ENCODE data around the gene USP36. TPM values are rescaled to one million over a fixed set of nuclear protein-coding genes. Genes with fewer than 3 reads are reported as not detected.

USP36 gene
- total and polyA plus RNA-seq, 8 donors, result 29.2 to 53.7 (median 45.0) TPM

GRCh38 chr17:78885956-78886355, 45.3 kb upstream of the USP36 start:
- TF ChIP-seq, protein P1, sequence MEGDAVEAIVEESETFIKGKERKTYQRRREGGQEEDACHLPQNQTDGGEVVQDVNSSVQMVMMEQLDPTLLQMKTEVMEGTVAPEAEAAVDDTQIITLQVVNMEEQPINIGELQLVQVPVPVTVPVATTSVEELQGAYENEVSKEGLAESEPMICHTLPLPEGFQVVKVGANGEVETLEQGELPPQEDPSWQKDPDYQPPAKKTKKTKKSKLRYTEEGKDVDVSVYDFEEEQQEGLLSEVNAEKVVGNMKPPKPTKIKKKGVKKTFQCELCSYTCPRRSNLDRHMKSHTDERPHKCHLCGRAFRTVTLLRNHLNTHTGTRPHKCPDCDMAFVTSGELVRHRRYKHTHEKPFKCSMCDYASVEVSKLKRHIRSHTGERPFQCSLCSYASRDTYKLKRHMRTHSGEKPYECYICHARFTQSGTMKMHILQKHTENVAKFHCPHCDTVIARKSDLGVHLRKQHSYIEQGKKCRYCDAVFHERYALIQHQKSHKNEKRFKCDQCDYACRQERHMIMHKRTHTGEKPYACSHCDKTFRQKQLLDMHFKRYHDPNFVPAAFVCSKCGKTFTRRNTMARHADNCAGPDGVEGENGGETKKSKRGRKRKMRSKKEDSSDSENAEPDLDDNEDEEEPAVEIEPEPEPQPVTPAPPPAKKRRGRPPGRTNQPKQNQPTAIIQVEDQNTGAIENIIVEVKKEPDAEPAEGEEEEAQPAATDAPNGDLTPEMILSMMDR (IDR thresholded peaks at IDR 0.05), result no peak
- Histone ChIP-seq H3K27ac (peak overlapping the region in 1 of 2 donors; percentile 98), H3K9me3 (no peaks in the 10 kb centered on the region), H3K36me3 (no peaks in the 10 kb centered on the region), H3K4me1 (peaks cover 26 to 99% of the 10 kb centered on the region in 2 donors), H3K27me3 (no peaks in the 10 kb centered on the region), H3K4me3 (no peak overlapping the region)
- intact Hi-C loops (cut with DNase I), result no loop called here
- ATAC-seq (no peak), DNase-seq (peak in 1 of 4 donors; percentile 38)

DNA sequence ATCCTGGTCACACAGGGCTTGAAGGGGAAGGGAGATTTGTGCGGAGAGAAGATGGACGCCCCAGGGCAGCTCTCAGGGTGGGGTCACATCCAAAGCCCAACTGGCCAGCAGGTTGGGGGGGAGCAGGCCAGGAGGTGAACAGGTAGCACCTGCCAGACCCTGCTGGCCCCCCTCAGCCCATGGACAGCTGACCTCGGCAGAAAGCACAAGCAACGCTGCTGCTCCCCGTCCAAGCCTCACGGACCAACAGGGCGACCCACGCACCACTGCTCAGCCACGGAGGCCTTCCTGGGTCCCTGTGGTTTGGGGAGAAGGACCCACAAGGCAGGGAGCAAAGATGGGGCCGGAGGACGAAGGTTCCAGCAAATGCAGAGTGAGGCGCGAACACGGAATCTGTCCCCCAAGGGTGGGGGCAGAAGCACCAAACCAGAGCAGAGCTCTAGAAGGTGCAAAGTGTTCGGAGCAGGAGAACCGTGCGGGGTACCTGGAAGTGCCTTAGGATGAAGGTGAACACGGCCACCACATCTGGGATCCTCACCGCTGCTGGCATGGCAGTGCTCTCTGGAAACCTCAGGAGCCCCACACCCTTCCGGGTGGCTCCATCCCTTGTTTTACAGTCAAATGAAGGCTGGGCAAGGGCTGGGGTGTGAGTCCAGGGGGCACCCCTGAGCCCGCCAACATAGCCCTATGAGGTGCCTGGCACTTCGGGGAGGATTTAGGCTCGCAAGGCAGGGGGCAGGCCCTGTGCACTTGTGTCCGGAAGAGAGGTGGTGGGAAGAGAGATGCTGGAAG, 44.5 kb upstream of the USP36 start:
- no peaks in the 10 kb centered on the region for H3K9me3 ChIP-seq
- H3K36me3 ChIP-seq, result no peaks in the 10 kb centered on the region
- no peak overlapping the region for H3K4me3 ChIP-seq
- DNase-seq (peak in 1 of 4 donors; percentile 68), ATAC-seq (no peak)
- TF ChIP-seq, protein P1 (IDR thresholded peaks at IDR 0.05), result no peak
- intact Hi-C loops (cut with DNase I), result no loop called here
- H3K27ac ChIP-seq, result peak overlapping the region; percentile 84 to 98
- H3K4me1 ChIP-seq, result peaks cover 30 to 97% of the 10 kb centered on the region in 2 donors
- H3K27me3 ChIP-seq, result no peaks in the 10 kb centered on the region

- intact Hi-C loops (cut with DNase I), result no loop called here
- ATAC-seq, result no peak
Observed at GRCh38 chr17:78884148-78884825, 43.7 kb upstream of the USP36 start.

GRCh38 chr17:78883533-78884131, 43.0 kb upstream of the USP36 start:
- peak in 3 of 4 donors; percentile 58 to 90 (median 85) for DNase-seq
- intact Hi-C loops (cut with DNase I), result no loop called here
- Histone ChIP-seq H3K27ac (peak overlapping the region; percentile 84 to 98), H3K27me3 (no peaks in the 10 kb centered on the region), H3K4me3 (peak overlapping the region in 1 of 2 donors; percentile 22), H3K36me3 (no peaks in the 10 kb centered on the region), H3K4me1 (peaks cover 41 to 97% of the 10 kb centered on the region in 2 donors), H3K9me3 (no peaks in the 10 kb centered on the region)
- TF ChIP-seq, protein P1 (IDR thresholded peaks at IDR 0.05), result no peak
- peak; percentile 62 for ATAC-seq

More at GRCh38 chr17:78884148-78884825, 43.7 kb upstream of the USP36 start:
- Histone ChIP-seq H3K27me3 (no peaks in the 10 kb centered on the region), H3K9me3 (no peaks in the 10 kb centered on the region), H3K27ac (peak overlapping the region; percentile 84 to 98), H3K36me3 (no peaks in the 10 kb centered on the region), H3K4me1 (peaks cover 34 to 97% of the 10 kb centered on the region in 2 donors), H3K4me3 (peak overlapping the region in 1 of 2 donors; percentile 22)
- peak in 1 of 4 donors; percentile 77 for DNase-seq
- TF ChIP-seq, protein P1 (IDR thresholded peaks at IDR 0.05), result no peak

All from left lung (tissue), 10 donors.